K562 (cell line): ENCODE measurements around the gene RCN2. TPM values are rescaled to one million over a fixed set of nuclear protein-coding genes. Genes with fewer than 3 reads are reported as not detected.

Source experiments
- ATAC-seq: fragments of 200-7000 bp; cut with Tn5 transposase; 3 replicates; pipeline ENCODE4 v1.9.1; 2020; ENCODE audit warnings: moderate library complexity
- BruUV-seq: library from RNA; stranded (reverse); fragments of 400-500 nt; replicated peaks from 2 replicates; lab custom pipeline; 2021; lab: Mats Ljungman, UMichigan
- CTCF ChIA-PET: fragments of 300-600 bp; formaldehyde crosslinking; extraction: SDS; loops from one replicate; lab custom pipeline; 2021; ENCODE audit warnings: low intra/inter-chr PET ratio; lab: Yijun Ruan, JAX
- POLR2A ChIA-PET: fragments of 300-600, 350-650 bp; sonication (Branson Sonifier 250); formaldehyde crosslinking; extraction: SDS; loops from one replicate; lab custom pipeline; 2021; ENCODE audit warnings: antibody characterized with exemption, inconsistent platforms; lab: Yijun Ruan, JAX
- DNase-seq, 4 experiments: peaks; one replicate each; pipeline versions ENCODE4 v3.0.0 to v3.0.0-alpha.2; 2011 to 2018; ENCODE audit warnings: low spot score in 3 of 4, mixed read lengths in 3 of 4; ENCODE audit errors: extremely low read depth in 1 of 4
- FAIRE-seq: peaks from 2 replicates; lab custom pipeline; 2011; peaks lifted over from hg19 to GRCh38; lab: Jason Lieb, UNC
- H2AFZ ChIP-seq: 2 replicates; pipeline ENCODE4 v1.6.0; 2011; ENCODE audit warnings: low read depth, low read length, control low read depth, inconsistent platforms
- H3K27ac ChIP-seq: fragments of 200-600 bp; 3 replicates; pipeline ENCODE4 v1.8.0; 2011; ENCODE audit warnings: low read depth, mild to moderate bottlenecking, control low read depth, inconsistent platforms, low read length, moderate library complexity, mixed read lengths; ENCODE audit errors: extremely low read depth
- H3K27me3 ChIP-seq, 2 experiments: fragments of 300-600 bp in 1 of 2; 2 replicates in 1 of 2; 3 replicates in 1 of 2; pipeline versions ENCODE4 v1.6.0 to v1.8.0; 2011; ENCODE audit warnings: inconsistent platforms in 2 of 2, low read length in 2 of 2, mild to moderate bottlenecking in 1 of 2, mixed read lengths in 1 of 2, moderate library complexity in 1 of 2; ENCODE audit not compliant: control insufficient read depth in 2 of 2, insufficient read depth in 2 of 2
- H3K36me3 ChIP-seq: fragments of 300-600 bp; 3 replicates; pipeline ENCODE4 v1.8.0; 2011; ENCODE audit warnings: mild to moderate bottlenecking, low read length, inconsistent platforms; ENCODE audit not compliant: control insufficient read depth, insufficient read depth
- H3K4me1 ChIP-seq, 2 experiments: fragments of 200-600 bp in 1 of 2; replicated peaks in 1 of 2; 2 replicates in 1 of 2; 3 replicates in 1 of 2; pipeline versions ENCODE4 v1.5.1 to v1.8.0; 2011; ENCODE audit warnings: inconsistent platforms in 2 of 2, low read length in 2 of 2, mild to moderate bottlenecking in 1 of 2, mixed read lengths in 1 of 2, moderate library complexity in 1 of 2; ENCODE audit not compliant: control insufficient read depth in 2 of 2, insufficient read depth in 2 of 2
- H3K4me2 ChIP-seq: 2 replicates; pipeline ENCODE4 v1.6.1; 2011; ENCODE audit warnings: low read length, control low read depth, inconsistent platforms, mixed read lengths; ENCODE audit not compliant: insufficient read depth
- H3K4me3 ChIP-seq: fragments of 200-600 bp; sonication (generic), shearing (Covaris generic); 2 replicates; pipeline ENCODE4 v1.5.1; 2016; ENCODE audit warnings: control low read depth, inconsistent platforms
- H3K79me2 ChIP-seq: fragments of 200-600 bp; 3 replicates; pipeline ENCODE4 v1.8.0; 2011; ENCODE audit warnings: low read length, inconsistent platforms; ENCODE audit not compliant: control insufficient read depth, insufficient read depth
- H3K9ac ChIP-seq, 2 experiments: 2 replicates each; pipeline versions ENCODE4 v1.6.0 to v1.6.1; 2011; ENCODE audit warnings: low read depth in 2 of 2, low read length in 2 of 2, control low read depth in 1 of 2, inconsistent platforms in 1 of 2, mild to moderate bottlenecking in 1 of 2, mixed read lengths in 1 of 2; ENCODE audit not compliant: insufficient read depth in 1 of 2
- H3K9me1 ChIP-seq: one replicate; pipeline ENCODE4 v1.6.0; 2011; ENCODE audit warnings: inconsistent platforms, mild to moderate bottlenecking, low read length, moderate library complexity; ENCODE audit not compliant: control insufficient read depth, insufficient read depth
- H3K9me3 ChIP-seq: replicated peaks from 2 replicates; pipeline ENCODE4 v1.5.1; 2011; ENCODE audit warnings: low read depth, low read length, inconsistent platforms; ENCODE audit not compliant: control insufficient read depth, insufficient read depth
- H4K20me1 ChIP-seq: replicated peaks from 2 replicates; pipeline ENCODE4 v1.6.1; 2011; ENCODE audit warnings: low read length, inconsistent platforms, mixed read lengths; ENCODE audit not compliant: control insufficient read depth, insufficient read depth
- RBM15 ChIP-seq: fragments of 200-400 bp; formaldehyde crosslinking; IDR thresholded peaks from 2 replicates; pipeline ENCODE4 v1.6.1; 2018; ENCODE audit warnings: mild to moderate bottlenecking, low read length, moderate library complexity; ENCODE audit not compliant: insufficient read depth
- WGBS: fragments of 100-300 bp; shearing (Covaris generic); methylation state at CpG from one replicate; pipeline ENCODE4 v1.1.6; 2016; ENCODE audit warnings: low coverage, mixed read lengths; ENCODE audit not compliant: insufficient coverage; ENCODE audit errors: missing lambda C conversion rate; 5-methylcytosine and 5-hydroxymethylcytosine counted together
- in situ Hi-C: fragments of 300-500 bp; cut with MboI; formaldehyde crosslinking; loops from 4 replicates; pipeline ENCODE4 v1.15.0; 2018; ENCODE audit warnings: inconsistent platforms, mixed read lengths
- intact Hi-C: fragments of 100-400 bp; cut with micrococcal nuclease; formaldehyde crosslinking; loops from 2 replicates; pipeline ENCODE4 v1.14.2; 2022
- polyA plus RNA-seq, 8 experiments: library from polyadenylated mRNA; depleted of rRNA in 4 of 8; stranded (reverse) in 5 of 8; unstranded in 3 of 8; fragments of >200 nt; fragmentation: Nextera tagmentation in 2 of 8; fragmentation: Illumina TruSeq in 1 of 8; extraction: Ambion mirVana in 2 of 8; extraction: Trizol in 1 of 8; gene quantifications; 2 replicates each; pipeline versions ENCODE4 v1.2.1 to v1.2.3, GENCODE V29; 2011 to 2014; ENCODE audit warnings: inconsistent platforms in 1 of 8, missing spikeins in 1 of 8
- total RNA-seq, 7 experiments: library from RNA; depleted of rRNA in 6 of 7; stranded (reverse); fragments of >200 nt in 6 of 7; fragmentation: Illumina TruSeq in 2 of 7; extraction: Trizol in 2 of 7; gene quantifications; 2 replicates each; pipeline versions ENCODE4 v1.2.1 to v1.2.3, GENCODE V29; 2011 to 2021; ENCODE audit warnings: low replicate concordance in 1 of 7
- TF ChIP-seq, protein P1 (sequence below), 2 experiments: IDR thresholded peaks in 1 of 2; conservative IDR thresholded peaks in 1 of 2; 2 replicates each; pipeline ENCODE4 v1.6.1; 2016; ENCODE audit warnings: low read depth in 2 of 2, mild to moderate bottlenecking in 1 of 2, missing compliant biosample characterization in 1 of 2, missing genetic modification characterization in 1 of 2, moderate library complexity in 1 of 2
- TF ChIP-seq, protein P2 (sequence below), 2 experiments: fragments of 450-650 bp; IDR thresholded peaks; 2 replicates each; pipeline ENCODE4 v1.6.1; 2018; ENCODE audit warnings: mild to moderate bottlenecking in 2 of 2, low read depth in 1 of 2; ENCODE audit not compliant: partially characterized antibody in 2 of 2

The RCN2 gene
- total and polyA plus RNA-seq, 9 of the 15 experiments (the other 6 are each of a cell fraction or from before 2014, with no cell fraction given), result 20.9 to 63.6 (median 52.8) TPM

DNA sequence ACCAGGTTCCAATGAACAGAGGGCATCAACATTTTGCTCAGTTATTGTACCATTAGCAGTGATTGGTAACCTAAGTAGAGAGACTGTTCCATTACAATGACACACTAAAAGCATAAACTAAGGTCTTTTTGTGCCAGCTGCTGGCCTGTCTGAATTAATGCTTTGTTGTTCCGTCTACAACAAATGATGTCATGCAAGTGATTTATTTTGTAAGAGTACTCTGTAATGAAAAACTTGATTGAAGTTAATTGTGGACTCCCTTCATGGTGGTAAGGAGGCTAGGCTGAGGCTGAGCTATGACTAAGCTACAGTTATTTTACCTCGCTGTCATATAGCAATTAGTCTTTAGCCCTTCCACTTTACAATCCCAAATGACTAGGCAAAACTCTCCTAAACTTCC is 23.2 kb downstream of the RCN2 start:
- Histone ChIP-seq H3K9me3 (no peaks in the 10 kb centered on the region), H3K27me3 (peaks cover 0 to 2% of the 10 kb centered on the region in 2 experiments; a peak in 1 of 5 replicates), H3K9ac (no peak overlapping the region), H3K4me3 (no peak overlapping the region), H3K4me1 (no peaks in the 10 kb centered on the region), H3K27ac (no peak overlapping the region), H3K9me1 (no peaks in the 10 kb centered on the region), H2AFZ (no peak overlapping the region), H3K79me2 (no peaks in the 10 kb centered on the region), H4K20me1 (no peaks in the 10 kb centered on the region), H3K36me3 (peaks cover 10% of the 10 kb centered on the region; the same call in 1 of the 3 replicates), H3K4me2 (no peak overlapping the region)
- TF ChIP-seq, protein P1, sequence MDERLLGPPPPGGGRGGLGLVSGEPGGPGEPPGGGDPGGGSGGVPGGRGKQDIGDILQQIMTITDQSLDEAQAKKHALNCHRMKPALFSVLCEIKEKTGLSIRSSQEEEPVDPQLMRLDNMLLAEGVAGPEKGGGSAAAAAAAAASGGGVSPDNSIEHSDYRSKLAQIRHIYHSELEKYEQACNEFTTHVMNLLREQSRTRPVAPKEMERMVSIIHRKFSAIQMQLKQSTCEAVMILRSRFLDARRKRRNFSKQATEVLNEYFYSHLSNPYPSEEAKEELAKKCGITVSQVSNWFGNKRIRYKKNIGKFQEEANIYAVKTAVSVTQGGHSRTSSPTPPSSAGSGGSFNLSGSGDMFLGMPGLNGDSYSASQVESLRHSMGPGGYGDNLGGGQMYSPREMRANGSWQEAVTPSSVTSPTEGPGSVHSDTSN (CRISPR knock-in tag; IDR thresholded peaks at IDR 0.05; ENCODE audit: low read depth), result no peak
- TF ChIP-seq, protein P1 (tag; conservative IDR thresholded peaks at IDR 0.05; ENCODE audit: low read depth), result 0 out of 2 replicates have a peak, but pooled peaks have one; percentile 28
- TF ChIP-seq RBM15, result no peak
- TF ChIP-seq, protein P2, sequence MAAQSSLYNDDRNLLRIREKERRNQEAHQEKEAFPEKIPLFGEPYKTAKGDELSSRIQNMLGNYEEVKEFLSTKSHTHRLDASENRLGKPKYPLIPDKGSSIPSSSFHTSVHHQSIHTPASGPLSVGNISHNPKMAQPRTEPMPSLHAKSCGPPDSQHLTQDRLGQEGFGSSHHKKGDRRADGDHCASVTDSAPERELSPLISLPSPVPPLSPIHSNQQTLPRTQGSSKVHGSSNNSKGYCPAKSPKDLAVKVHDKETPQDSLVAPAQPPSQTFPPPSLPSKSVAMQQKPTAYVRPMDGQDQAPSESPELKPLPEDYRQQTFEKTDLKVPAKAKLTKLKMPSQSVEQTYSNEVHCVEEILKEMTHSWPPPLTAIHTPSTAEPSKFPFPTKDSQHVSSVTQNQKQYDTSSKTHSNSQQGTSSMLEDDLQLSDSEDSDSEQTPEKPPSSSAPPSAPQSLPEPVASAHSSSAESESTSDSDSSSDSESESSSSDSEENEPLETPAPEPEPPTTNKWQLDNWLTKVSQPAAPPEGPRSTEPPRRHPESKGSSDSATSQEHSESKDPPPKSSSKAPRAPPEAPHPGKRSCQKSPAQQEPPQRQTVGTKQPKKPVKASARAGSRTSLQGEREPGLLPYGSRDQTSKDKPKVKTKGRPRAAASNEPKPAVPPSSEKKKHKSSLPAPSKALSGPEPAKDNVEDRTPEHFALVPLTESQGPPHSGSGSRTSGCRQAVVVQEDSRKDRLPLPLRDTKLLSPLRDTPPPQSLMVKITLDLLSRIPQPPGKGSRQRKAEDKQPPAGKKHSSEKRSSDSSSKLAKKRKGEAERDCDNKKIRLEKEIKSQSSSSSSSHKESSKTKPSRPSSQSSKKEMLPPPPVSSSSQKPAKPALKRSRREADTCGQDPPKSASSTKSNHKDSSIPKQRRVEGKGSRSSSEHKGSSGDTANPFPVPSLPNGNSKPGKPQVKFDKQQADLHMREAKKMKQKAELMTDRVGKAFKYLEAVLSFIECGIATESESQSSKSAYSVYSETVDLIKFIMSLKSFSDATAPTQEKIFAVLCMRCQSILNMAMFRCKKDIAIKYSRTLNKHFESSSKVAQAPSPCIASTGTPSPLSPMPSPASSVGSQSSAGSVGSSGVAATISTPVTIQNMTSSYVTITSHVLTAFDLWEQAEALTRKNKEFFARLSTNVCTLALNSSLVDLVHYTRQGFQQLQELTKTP (IDR thresholded peaks at IDR 0.05; ENCODE audit: low read depth in 1 of 2, partially characterized antibody in 2 of 2), result no peak
- in situ Hi-C loops, result no loop called here
- BruUV-seq, result no TSS peak
- POLR2A ChIA-PET, result interaction anchor here (0.7 to 1.2 kb wide), 3 partner anchors 9 to 23 kb away, joined by 3 to 5 read pairs (median 4); partner anchors contain the start of gene RCN2
- ATAC-seq, result no peak
- no peak for FAIRE-seq
- WGBS, result 0% methylated on average over 2 of the region's 2 CpGs
- CTCF ChIA-PET, result no interaction called here
- intact Hi-C loops, result no loop called here
- no peak for DNase-seq
